CD4-positive, alpha-beta T cell treated with Interleukin-1 beta for 1 hour (primary cell): Measurements from ENCODE around the gene KMT5C.
A peak's percentile ranks its signal among the peaks of the same experiment; 100 is the strongest.

Experiments
- DNase-seq, 2 donors: peaks; one replicate each; pipeline ENCODE4 v3.0.0-alpha.2; 2020 to 2022

The KMT5C gene

DNA sequence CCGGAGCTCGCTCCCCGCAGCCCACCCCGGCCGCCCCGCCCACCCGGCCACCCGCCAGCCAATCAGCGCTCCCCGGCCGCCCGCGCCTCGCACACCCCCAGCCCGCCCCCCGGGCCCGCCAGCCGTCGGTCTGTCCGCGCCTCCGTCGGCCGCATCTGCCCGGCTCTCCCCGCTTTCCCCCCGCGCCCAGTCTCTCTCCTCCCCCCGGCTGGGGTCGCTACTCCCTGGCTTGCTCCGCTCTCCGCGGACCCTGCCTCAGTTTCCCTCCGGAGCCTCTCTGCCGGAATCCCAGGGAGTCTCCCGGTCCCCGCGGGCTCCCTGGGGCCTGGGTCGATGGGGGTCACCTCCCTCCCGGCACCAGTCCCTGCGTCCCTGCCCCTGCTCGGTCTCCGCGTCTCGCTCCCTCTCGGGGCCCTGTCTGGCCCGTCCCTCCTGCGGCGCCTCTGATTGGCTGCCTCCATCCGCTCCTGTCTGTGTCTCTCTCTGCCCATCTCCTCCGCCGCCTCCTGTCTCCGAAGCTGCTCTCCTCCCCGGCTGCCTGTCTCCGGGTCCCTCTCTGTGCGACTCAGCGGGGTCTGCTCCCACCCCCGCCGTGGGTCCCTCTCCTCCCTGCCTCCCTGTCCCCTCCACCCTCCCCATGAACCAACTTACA, 30.1 kb downstream of the KMT5C start:
- DNase-seq = peak; percentile 30 to 33

DNA sequence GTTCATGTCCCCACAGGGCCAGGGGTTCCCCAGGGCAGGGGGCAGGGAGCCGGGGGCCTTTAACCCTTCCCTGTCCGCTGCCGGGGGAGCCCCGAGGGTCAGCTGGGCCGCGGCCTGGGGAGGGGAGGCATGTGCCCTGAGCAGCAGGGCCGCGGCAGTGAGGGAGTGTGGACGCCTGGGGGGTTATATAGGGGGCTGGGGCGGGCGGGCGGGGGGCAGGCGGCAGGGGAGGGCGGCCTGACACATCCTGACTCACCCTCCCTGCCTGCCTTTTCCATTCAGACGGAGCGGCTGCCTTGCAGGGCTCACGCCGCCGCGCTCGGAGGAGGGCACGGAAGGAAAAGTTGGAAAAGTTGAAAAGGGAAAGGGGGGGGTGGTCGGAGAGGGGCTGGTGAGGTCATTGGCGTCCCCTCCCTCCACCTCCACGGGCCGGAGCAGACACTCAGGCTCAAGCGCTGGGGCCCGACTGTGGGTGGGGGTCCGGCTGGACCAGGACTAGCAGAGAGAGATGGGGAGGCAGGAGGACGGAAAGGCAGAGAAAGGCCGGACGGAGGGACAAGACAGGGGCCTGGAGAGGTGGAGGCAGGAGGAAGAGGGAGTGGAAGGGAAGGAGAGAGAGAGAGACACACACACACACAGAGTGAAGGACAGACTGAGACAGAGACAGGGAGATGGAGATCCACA, 30.8 kb downstream of the KMT5C start, which contains the start of gene IL11:
Gene IL11 (minus strand): TSS at position 159 of the 684 bp plus-strand sequence. CDS start 153 bp downstream, at position 6.
- no peak for DNase-seq

DNA sequence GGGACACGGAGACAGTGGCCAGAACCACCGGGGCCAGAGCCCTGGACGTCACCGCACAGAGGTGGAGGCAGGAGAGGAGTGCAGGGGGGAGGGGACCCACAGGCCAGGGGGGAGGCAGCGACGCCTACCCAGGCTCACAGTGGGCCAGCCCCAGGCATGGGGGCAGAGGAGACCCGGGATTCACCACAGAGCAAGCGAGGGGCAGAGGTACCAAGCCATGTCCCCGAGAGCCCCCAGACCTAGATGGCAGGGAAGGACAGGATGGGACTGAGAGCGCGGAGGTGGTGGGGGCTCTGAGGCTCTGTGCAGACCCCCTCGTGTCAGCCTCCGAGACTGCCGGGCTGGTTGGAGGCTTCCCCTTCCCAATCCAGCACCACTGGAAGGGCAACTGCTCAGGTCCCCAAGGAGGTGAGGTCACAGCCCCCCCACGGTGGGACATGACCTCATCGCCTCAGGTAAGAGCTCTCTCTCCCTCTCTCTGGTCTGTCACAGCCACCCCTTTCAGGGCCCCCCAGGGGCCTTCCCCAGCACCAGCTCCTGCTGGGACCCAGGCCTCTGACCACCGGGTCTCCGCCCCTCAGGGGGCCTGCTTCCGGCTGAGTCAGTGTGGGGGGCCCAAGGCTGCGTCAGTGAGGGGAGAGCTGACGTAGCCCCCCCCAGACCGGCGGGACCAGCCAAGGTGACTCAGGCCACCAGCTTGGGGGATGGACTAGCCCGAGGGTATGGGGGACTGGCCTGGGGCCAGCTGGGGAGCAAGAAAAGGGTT, 32.8 kb downstream of the KMT5C start:
- DNase-seq = no peak

DNA sequence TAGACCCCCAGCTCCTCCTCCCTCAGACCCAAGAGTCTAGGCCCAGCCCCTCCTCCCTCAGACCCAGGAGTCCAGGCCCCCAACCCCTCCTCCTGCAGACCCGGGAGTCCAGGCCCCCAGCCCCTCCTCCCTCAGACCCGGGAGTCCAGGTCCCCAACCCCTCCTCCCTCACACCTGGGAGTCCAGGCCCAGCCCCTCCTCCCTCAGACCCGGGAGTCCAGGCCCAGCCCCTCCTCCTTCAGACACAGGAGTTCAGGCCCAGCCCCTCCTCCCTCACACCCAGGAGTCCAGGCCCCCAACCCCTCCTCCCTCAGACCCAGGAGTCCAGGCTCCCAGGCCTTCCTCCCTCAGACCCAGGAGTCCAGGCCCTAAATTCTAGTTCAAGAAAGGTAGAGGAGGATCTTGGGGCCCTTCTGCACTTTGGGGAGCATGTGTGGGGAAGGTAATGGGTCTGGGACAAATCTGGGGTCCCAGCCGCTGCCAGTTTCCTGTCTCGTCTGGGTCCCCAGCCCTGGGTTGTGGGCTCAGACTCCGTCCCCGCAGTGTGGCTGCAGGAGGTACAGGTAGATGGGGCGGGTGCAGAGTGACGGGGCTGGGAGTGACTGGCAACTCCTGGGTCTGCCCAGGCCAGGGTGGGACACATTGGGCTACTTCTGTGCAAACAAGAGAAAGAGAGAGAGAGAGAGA, 33.8 kb downstream of the KMT5C start:
- DNase-seq = no peak

DNA sequence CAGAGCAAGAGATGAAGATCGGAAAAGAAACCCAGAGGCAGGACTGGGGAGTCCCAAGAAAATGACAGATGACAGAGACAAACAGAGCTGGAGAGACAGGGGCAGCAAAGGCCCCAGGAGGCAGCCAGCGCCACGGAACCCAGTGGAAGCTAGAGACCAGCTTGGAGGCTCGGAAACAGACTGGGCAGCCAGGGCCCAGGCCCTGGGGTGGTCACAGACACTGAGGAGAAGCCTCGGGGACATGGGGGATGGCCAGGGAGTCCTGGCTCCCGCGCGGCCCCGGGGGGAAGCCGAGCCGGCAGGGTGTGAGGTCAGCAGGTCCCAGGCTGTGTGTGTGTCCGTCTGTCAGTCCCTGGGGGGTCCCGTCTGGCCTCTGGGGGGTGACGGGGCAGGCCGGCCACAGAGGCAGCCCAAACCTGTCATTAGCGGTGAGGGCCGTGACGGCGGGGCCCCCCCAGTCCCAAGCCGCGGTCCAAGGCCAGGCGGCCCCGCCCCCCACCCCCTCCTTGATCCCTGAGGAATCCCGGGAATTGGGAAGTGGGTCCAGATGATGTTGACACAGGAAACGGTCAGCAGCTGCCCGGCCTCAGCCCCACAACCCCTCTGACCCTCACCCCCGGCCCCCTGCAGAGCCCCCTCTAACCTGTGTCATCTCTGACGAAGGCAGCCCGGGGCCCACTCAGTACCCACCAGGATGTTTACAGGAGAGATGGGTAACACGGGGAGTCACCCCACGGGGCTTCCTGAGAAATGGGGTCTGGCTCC, 34.5 kb downstream of the KMT5C start:
- no peak for DNase-seq

DNA sequence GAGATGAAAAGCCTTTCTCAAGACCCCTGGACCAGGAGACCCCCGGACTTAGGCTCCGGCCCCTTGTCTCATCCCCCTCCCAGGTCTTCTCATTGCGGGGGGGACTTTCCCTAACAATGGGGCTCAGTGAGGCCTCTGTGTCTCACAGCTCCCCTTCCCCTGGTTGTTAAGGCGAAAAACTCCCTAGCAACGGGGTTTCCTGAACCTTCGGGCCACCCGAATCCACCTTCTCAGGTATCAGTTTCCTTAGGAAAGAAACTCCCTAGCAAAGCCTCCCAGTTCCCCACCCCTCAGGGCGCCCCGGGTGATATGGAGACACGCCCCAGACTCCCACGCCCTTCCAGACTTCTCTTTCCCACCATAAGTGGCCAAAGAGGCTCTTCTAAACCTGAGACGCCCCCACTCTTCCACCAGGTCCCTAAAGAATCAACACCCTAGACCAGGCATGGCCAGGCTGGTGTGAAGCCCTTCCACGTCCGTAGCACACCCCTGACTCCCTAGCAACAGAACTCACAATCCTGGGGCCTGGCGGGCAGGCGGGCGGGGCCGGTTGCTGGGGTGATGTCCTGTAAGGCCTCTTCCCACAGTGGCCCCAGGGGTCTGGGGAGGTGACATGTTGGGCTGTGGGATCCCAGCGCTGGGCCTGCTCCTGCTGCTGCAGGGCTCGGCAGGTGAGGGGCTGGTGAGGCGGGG, 36.7 kb downstream of the KMT5C start, which contains the start of gene TMEM190:
Gene TMEM190 (plus strand): TSS at position 586 of the 693 bp plus-strand sequence. CDS start 28 bp downstream, at position 614.
- no peak for DNase-seq

DNA sequence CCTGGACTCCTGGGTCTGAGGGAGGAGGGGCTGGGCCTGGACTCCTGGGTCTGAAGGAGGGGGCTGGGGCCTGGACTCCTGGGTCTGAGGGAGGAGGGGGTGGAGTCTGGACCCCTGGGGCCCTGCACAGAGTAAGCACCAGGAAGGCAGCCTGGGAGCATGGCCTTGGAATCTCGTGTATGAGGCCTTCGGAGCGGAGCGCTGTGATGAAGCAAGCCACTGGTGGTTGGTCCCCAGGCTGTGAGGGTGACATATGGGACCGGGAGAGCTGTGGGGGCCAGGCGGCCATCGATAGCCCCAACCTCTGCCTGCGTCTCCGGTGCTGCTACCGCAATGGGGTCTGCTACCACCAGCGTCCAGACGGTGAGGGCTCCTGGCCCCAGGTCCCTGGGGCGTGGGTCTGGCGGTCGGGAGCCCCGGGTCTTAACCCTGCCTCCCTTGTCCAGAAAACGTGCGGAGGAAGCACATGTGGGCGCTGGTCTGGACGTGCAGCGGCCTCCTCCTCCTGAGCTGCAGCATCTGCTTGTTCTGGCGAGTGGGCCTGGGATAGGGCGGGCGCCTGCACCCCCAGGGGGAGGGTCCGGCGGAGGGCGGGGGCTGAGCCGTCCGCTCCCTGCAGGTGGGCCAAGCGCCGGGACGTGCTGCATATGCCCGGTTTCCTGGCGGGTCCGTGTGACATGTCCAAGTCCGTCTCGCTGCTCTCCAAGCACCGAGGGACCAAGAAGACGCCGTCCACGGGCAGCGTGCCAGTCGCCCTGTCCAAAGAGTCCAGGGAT, 37.9 kb downstream of the KMT5C start:
- DNase-seq = no peak

DNA sequence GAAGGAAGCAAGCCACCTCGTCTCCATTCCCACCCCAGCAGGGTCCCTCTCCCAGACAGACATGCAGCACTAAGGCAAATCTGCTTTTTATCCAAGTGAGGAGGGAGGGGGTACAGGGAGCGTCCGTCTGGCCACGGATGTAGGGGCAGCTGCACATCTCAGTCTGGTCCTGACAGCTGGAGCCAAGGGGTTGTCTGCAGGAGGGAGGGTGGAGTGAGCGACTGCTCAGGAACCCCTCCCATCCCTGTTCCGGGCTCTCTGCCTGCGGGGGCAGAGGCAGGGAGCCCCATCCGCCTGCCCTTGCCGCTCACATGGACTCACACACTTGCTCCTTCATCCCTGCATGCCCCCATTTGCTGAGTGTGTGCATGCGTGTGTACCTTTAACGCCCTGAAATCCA, 39.5 kb downstream of the KMT5C start:
- no peak for DNase-seq

DNA sequence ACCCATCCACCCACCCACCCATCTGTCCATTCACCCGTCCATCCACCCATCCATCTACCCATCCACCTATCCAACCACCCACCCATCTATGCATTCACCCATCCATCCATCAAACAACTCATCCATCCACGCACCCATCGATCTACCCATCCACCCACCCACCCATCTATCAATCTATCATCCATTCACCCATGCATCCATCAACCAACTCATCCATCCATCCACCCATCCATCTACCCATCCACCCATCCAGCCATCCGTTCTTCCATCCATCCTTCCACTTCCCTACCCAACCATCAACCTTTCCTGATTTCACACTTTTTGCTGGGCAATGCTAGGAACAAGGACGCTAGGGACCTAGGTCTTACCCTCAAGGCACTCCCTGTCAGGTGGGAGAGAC, 42.3 kb downstream of the KMT5C start:
- DNase-seq = no peak

DNA sequence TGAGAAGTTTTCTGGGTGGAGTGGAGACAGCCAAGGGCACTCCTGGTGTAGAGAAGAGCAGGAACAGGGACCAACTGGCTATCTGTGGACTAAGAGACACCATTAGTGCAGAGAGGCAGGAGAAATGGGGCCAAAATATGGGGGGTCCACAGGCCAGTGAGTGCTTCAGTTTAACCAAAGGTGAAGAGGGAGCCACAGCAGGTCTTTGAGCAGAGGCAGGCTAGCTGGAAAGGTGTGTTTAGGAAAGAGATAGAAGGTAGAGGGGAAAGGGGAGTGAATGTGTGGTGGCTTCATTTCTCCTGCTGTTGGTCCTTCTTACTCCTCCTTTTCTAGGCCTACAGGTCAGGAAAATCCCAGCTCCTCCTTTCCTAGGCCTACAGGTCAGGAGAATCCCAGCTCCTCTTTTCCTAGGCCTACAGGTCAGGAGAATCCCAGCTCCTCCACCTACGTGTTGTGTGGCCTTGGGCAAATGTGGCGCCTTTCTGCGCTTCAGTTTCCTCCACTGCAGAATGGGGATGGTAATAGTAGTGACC, 42.9 kb downstream of the KMT5C start:
- DNase-seq = no peak

DNA sequence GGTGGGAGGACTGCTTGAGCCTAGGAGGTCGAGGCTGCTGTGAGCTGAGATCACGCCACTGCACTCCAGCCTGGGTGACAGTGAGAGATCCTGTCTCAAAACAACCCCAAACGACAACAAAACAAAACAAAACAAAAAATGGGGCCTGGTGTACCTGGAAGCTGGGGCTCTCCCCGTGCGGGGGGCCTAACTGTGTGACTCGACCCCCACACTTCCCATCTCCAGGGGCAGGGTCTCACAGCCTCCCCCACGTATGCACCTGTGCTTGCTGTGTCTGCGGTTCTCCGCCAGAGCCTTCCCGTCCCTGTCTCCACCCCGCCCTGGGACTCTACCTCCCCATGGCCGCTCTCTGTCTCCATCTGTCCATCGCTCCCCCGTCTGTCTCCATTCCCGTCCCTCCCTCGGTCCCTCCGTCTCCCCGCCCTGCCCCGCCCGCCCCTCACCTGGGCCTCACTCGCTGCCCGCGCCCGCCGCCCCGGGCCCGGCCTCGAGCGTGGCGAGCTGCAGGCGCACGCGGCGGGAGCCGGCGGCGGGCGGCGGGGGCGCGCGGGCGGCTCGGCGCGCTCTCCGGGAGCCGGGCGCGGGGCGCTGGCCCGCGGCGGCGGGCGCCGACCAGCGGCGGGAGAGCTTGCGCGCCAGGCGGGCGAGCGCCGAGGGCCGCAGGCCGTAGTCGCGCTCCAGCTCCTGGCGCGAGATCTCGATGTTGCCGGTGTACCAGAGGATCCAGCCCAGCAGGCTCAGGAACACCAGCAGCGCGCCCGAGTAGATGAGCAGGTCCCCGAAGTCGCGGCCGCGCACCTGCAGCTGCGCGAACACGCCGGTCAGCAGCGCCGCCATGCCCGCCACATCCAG, 43.8 kb downstream of the KMT5C start:
- DNase-seq = peak; percentile 50

DNA sequence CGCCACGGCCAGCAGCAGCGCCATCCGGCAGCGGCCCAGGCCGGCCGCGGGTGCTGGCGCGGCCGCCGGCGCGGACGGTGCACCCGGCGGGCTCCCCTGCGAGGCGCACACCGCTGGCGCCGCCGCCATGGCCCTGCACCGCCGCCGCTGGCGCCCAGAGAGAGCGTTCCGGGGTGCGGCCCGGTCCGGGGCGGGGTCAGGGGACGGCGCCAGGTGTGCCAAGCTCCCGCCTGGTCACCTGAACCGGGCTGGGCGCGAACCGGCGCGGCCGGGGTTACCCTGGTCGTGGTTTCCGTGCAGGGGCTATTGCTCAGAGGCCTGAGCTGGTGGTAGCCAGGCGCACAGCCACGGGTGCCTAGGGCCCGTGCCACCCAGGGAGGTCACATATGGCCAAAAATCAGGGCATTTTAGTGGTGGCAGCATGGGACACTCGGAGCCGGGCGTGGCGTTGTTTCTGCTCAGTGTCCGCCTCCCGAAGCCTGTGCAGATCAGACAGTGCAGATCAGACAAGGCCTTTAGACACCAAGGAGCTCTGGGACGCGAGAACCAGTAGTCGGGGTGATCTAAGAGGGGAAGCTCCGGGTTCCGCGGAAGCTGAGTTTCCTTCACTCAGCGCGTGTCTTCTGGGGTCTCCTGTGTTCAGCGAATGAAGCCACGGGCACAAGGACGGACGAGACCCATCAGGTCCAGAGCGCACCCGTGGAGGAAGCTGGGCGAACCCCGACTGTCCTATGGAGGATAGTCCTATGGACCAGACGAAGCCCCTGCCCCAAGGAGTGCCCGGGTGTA, 44.6 kb downstream of the KMT5C start, which contains the start of gene TMEM238:
Gene TMEM238 (minus strand): TSS at position 162 of the 789 bp plus-strand sequence. CDS start 33 bp downstream, at position 129.
- DNase-seq = peak; percentile 18 to 46

DNA sequence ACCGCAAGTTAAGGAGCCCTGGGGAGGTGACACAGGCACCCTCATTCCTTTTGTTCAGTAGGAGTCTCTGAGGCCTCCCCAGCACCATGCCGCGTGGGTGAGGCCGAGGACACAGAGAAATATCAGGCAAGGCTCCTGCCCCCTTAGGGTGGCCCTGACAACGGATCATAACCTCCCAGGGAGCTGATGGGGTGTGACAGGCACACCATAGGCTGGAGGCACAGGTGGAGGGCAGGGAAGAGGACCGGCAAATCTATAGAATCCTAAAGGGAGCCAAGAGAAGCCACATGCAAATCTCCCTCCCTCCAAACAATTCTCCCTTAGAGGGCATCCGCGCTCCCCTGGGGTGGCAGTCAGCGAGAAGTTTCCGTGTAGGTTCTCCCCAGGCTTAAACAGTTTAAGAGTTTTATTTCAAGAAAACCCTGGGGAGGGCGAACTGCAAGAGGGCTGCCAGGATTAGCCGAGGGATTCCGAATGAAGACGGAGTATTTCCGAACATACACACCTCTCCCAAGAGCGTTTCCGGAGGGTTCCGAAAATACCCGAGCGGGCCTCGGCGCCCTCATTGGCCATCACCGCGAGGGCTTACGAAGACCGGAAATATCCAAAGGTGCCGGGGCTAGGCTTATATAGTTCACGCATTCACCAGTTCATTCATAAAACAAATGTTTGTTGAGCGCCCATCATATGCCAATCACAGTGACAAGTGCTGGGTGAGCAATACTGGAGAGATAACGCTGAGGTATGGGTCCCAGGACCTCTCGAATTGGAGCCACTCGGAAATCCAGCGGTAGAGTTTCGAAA, 45.4 kb downstream of the KMT5C start:
- peak; percentile 94 to 96 for DNase-seq

DNA sequence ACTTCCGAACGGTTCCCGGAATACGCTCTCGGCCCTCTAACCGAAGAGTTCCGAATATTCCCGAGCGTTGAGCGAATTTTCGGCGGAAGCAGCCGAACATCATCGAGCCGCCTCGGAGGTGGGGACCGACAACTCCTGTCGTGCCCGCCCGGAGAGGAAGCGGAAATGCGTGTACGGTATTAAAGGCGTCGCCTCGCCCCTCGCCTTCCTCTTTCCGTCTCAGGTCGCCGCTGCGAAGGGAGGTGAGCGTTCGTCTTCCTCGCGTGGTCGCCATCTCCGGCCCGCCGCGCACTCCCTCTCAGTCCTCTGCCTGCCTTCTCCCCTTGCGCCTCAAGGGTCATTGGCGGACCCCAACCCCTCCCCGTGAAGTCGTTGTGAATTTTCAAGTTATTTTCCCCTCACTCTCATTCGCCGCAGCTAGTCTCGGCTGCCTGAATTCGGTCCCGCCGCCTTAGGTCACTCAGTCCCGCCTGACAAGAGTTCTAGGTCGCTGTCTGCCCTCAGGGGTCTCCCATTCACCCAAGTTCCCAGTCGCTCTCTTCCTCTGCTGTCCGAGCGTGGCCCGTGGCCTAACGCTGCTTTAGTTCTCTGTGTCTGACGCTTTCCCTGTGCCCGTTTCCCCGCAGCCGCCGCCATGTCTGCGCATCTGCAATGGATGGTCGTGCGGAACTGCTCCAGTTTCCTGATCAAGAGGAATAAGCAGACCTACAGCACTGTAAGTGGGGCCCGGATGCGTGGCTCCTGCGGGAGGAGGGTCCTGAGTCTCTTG, 46.2 kb downstream of the KMT5C start, which contains the start of gene RPL28:
Gene RPL28 (plus strand): TSS at position 209 of the 769 bp plus-strand sequence. CDS start 426 bp downstream, at position 635.
- DNase-seq = peak; percentile 99

DNA sequence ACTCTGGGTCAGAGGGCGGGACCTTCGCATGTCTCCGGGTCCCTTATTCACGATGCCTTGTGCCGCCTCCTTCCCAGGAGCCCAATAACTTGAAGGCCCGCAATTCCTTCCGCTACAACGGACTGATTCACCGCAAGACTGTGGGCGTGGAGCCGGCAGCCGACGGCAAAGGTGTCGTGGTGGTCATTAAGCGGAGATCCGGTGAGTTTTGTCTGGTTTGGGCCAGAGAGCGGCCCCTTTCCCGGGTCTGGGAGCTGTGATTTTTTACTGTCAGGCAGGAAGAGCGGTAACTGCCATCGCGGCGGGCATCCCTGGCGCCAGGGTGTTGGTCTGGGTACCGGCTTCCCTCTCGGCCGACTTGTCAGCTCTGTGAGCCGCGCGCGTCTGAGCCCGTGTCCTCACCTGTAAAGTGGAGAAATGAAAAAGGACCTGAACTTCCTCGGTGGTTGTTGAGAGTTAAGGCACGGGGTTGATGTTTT, 46.9 kb downstream of the KMT5C start:
- DNase-seq = no peak

DNA sequence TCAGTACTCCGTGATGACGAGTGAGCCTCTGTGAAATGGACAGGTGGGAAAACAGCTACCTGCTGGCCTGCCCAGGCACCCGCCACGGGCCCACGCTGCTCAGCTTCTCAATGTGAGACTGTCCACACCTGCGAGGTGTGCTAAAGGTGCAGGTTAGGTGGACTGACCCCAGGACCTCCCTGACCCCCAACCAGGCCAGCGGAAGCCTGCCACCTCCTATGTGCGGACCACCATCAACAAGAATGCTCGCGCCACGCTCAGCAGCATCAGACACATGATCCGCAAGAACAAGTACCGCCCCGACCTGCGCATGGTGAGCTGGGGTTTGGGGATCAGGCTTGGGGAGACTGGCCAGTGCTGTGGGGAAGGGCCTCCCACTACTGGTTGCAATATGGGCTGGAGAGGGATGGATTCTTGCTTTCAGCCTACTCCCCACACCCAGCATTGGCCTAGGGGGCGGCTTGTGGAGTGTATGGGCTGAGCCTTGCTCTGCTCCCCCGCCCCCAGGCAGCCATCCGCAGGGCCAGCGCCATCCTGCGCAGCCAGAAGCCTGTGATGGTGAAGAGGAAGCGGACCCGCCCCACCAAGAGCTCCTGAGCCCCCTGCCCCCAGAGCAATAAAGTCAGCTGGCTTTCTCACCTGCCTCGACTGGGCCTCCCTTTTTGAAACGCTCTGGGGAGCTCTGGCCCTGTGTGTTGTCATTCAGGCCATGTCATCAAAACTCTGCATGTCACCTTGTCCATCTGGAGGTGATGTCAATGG, 48.2 kb downstream of the KMT5C start:
- no peak for DNase-seq
